GM18907 (cell line): Measurements from ENCODE around the gene PP2D1.
"Not testable (repeated sequence)": the region's sequence is repeated elsewhere in the genome, so short reads cannot be mapped to it uniquely, and the experiment has no call there.

Source experiments
- ATAC-seq: cut with Tn5 transposase; IDR thresholded peaks from one replicate; pipeline ENCODE4 v1.9.1; 2021; ENCODE audit warnings: mild to moderate bottlenecking, moderate library complexity; ENCODE audit not compliant: unreplicated experiment

PP2D1 gene

DNA sequence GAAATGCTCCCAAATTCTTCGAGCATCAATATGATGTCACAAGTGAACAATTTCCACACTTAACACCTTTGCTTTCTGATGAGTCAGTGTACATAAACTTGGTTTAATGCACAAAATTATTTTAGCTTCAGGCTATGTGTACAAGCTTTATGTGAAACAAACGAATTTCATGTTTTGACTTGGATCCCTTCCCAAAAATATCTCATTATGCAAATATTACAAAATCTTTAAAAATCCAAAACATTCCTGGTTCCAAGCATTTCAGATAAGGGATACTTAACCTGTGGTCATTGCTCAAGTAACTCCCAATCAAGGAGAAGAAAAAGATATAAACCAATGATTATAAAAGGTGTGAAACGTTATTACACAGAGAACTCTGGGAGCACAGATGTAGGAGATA is 40.0 kb downstream of the PP2D1 start:
- ATAC-seq, result no peak

DNA sequence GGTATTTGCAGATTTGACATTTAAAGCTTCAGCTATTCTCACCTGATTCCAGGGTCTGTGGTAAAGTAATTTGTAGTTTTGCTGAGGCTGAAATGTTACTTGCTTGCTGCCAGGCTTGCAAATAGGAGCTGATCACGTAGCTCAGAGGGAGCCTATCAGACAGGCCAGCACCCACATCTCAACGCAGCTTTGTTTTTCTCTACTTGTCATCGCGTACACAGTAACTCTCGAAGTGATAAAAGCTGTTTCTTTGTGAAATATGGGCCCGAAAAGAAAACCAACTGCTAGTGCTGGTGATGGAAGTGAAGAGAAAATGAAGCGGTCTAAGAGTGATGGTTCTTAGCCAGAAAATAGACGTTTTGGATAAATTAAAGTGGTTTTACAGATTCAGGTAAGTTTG is 41.7 kb downstream of the PP2D1 start:
- ATAC-seq, result no peak

DNA sequence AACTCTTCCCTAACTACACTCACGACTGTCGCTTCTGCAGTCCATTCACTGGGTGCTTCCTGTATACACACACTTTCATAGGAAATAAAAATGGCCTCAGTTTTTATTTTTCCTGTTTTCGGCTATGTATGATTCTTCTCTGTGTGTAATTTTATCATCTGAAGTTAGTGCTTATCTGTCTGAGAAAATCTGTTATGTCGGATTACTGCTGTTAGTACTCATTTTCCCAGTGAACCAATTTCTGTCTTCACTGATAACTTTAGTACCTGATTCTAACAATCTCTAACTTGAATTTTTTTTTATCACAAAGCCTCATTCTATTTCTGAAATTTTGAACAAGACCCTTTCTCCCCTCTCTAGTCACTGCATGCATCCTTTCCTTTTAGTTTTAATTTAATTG is 44.3 kb downstream of the PP2D1 start:
- ATAC-seq, result no peak

GRCh38 chr3:19967208-19967607 is 44.9 kb downstream of the PP2D1 start:
- ATAC-seq, result no peak

DNA sequence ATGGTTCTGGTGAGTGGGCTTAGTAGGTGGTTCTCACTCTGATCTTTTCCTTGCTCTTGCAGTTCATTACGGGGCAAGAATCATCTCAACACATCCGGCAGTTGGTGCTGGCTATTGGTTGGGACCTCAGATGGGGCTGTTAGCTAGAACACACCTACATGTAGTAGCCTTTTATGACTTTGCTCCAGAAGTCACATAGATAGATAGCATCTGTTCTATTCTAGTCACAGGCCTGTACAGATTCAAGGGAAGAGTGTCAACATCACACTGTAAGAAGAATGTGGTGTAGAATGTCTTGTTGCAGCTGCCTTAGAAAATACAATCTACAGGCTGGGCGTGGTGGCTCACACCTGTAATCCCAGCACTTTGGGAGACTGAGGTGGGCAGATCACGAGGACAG is 50.1 kb downstream of the PP2D1 start:
- ATAC-seq, result no peak

- ATAC-seq, result no peak
These were observed 51.4 kb downstream of the PP2D1 start for GRCh38 chr3:19960696-19961095.

- ATAC-seq, result no peak
These were observed 52.6 kb downstream of the PP2D1 start for GRCh38 chr3:19959505-19959904.

DNA sequence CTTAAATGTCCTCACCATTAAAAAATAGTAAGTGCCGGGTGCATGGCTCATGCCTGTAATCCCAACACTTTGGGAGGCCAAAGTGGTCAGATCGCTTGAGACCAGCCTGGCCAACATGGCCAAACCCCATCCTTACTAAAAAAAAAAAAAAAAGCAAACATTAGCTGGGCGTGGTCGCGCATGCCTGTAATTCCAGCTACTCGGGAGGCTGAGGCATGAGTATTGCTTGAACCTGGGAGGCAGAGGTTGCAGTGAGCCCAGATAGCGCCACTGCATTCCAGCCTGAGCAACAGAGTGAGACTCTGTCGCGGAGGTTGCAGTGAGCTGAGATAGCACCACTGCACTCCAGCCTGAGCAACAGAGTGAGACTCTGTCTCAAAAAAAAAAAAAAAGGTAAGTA is 54.7 kb downstream of the PP2D1 start:
- not testable (repeated sequence) for ATAC-seq

- no peak for ATAC-seq
These were observed 57.4 kb downstream of the PP2D1 start for GRCh38 chr3:19954676-19955075.

DNA sequence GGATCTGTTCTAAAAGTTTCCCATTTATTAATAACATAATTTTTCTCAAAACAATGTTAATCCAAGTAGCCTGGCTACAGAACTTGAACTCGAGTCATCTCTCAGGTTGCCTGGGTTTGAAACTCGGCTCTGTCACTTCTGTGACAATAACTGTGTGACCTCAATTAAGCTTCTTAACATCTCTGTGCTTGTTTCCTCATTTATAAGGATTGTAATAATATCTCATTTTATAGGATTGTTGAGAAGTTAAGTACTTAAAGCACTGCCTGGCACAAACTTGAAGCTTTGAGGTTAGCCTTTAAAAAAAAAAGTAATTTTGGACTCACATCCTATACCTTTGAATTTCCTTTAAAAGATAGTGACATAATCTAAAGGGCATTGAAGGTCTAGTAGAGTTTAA is 61.7 kb downstream of the PP2D1 start:
- no peak for ATAC-seq

DNA sequence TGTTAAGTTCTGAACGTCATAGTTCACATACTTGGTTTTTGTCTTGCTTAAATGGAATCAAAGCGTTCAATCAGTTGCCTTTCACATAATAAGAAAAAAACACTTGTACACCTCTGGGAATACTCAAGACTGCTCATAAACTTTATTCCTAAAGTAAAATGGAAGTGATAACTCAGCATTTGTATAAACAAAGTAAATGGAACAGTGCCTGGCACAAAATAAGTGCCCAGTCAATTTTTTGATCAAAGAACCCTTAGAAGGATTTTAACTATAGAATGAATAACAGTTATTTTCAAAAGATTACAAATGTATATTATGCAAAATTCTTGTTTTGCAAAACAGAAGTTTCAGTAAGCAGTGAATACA is 63.9 kb downstream of the PP2D1 start:
- ATAC-seq, result no peak

GRCh38 chr3:19947549-19948225 is 64.4 kb downstream of the PP2D1 start:
- peak; percentile 27 for ATAC-seq

- ATAC-seq, result peak; percentile 97
These were observed 65.1 kb downstream of the PP2D1 start, which contains the start of gene RAB5A for GRCh38 chr3:19946832-19947548. TSS of gene RAB5A (plus strand) at chr3:19947097. CDS start at chr3:19950899, 3,802 bp downstream.

DNA sequence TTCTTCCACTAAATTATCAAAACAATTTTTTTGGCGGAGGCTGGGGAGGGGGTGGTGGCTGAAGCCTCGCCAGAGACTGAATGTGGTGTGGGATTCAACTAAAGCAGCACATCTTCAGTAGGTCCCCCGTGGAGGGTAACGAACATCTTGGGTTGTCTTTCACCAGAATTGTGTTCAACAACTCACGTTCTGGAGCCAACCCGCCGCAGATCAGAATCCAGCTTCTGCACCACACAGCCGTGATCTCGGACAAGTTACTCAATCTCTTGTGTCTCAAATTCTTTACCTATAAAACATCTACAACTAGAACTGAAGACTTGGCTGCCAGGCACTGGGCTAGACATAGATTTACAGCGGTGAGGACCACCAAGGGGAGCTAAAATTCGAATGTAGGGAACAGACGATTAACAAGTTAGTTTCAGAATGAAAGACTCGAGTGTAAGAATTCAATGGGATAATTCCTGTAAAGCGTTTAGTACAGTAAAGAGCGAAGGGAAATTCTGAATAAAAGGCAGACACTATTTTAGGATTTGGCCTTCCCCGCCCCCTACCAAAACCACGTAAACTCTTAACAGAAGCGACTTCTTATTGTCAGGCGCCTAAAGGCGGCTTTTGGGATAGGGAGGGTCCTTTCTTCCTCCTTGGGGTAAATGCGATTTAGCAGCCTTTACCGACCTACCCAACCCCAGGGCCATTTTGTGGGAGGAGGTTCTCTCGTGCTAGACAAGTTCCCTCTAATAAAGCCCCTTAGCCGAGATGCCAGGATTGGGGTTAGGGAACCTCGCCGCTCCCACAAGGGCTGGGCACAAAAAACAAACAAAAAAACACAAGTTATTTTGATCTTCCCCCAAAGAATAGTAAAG is 65.9 kb downstream of the PP2D1 start:
- peak; percentile 19 for ATAC-seq

- ATAC-seq, result no peak
These were observed 66.5 kb downstream of the PP2D1 start for GRCh38 chr3:19945534-19945933.

GRCh38 chr3:19940643-19941042 is 71.4 kb downstream of the PP2D1 start:
- ATAC-seq, result no peak

DNA sequence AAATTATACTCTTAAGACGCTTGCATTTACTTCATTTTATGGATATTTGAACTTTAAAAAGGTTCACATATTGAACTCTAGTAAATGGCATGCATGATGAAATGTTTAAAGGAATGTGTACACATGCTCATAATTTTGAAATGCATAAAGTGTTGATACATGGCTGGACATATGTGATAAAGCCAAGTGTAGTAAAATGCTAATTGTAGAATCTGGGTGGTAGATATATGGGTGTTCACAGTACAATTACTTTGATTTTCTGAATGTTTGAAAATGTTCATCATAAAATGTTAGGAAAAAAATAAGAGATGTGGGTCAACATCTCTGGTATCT is 73.8 kb downstream of the PP2D1 start:
- no peak for ATAC-seq

DNA sequence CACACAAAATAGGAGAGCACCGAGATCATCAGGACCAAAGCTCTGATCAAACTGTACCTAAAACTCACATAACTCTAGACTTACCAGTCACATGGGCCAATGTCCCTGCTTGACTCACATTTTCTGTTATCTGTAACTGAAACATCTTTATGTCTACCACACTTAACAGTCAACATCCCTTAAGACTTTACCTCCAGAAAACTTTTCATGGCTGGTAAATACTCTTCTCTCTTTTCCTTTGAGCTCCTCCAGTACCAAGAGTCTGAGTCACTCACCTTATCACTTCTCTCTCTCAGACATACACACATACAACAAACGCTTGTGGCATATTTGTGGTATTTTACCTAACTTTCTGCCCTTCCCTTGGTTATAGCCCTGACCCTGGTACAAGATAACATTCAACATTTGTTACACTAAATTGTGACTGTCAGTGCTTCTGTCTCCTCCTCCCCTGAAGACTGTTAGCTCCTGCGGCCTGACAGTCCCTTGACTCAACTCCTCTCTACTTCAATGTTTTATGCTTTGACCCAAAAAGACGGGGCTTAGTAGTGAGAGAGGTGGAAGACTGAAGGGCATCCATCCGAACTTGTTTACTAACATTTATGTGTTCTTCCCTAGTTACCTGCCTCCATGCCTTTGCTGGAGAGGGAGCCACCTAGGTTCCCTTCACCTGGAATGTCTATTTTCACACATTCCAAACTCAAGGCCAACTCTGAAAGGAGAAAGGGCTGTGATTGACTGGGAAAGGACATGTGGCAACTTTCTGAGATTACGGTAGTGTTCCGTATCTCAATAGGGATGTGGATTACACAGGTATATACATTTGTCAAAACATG is 74.4 kb downstream of the PP2D1 start:
- no peak for ATAC-seq
